Subcutaneous adipose tissue (tissue), 4 donors: Measurements from ENCODE around the gene MVD. TPM values are rescaled to one million over a fixed set of nuclear protein-coding genes. Genes with fewer than 3 reads are reported as not detected.

ENCODE experiments used
- total RNA-seq, 4 donors: library from RNA; depleted of rRNA; stranded (reverse); fragments of >200 nt; gene quantifications; one replicate each; pipeline ENCODE4 v1.1.0, GENCODE V29; 2016
- TF ChIP-seq, protein P1 (sequence below): fragments of 450-650 bp; IDR thresholded peaks from one replicate; pipeline ENCODE4 v1.5.1; 2016; ENCODE audit warnings: low read depth, mild to moderate bottlenecking, control low read depth, antibody characterized with exemption, moderate library complexity

The MVD gene
- total RNA-seq, 4 donors from 2014 or later = 10.1 to 23.4 (median 16.9) TPM

DNA sequence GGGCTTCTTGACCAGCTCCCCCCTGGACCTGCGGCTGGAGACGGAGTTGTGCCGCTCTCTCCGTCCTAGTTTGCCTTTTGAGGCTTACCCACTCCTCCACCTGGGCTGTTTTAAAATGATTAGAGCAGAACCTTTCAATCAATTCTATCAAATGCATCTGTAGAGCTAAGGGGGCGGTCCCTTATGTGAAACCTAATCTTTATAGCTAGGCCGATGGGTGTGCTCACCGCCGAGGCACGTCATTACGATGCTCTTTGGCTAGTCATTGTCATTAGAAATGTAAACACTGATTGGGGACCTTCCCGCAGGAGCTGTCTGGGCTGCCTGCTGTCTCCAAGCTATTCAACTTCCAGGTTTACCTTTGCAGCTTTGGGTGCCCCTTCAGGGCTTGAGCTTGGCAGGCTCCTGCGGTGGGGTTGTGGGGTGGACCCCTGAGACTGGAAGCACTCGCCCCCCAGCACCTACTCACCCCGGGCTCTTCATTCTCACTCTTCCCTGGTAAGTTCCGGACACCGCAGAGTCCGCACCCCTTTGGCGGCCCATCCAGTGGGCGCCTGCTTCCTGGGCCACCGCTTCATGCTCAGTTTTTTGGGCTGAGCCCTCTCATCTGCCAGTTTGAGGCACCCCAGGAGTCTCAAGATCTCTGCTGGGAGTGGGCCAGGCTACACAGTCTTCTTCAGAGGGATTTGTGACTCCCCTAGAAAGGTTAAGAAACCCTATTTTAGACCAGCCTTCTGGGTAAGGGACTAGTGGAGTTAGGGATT lies 45.4 kb downstream of the MVD start:
- TF ChIP-seq, protein P1, sequence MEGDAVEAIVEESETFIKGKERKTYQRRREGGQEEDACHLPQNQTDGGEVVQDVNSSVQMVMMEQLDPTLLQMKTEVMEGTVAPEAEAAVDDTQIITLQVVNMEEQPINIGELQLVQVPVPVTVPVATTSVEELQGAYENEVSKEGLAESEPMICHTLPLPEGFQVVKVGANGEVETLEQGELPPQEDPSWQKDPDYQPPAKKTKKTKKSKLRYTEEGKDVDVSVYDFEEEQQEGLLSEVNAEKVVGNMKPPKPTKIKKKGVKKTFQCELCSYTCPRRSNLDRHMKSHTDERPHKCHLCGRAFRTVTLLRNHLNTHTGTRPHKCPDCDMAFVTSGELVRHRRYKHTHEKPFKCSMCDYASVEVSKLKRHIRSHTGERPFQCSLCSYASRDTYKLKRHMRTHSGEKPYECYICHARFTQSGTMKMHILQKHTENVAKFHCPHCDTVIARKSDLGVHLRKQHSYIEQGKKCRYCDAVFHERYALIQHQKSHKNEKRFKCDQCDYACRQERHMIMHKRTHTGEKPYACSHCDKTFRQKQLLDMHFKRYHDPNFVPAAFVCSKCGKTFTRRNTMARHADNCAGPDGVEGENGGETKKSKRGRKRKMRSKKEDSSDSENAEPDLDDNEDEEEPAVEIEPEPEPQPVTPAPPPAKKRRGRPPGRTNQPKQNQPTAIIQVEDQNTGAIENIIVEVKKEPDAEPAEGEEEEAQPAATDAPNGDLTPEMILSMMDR = no peak

DNA sequence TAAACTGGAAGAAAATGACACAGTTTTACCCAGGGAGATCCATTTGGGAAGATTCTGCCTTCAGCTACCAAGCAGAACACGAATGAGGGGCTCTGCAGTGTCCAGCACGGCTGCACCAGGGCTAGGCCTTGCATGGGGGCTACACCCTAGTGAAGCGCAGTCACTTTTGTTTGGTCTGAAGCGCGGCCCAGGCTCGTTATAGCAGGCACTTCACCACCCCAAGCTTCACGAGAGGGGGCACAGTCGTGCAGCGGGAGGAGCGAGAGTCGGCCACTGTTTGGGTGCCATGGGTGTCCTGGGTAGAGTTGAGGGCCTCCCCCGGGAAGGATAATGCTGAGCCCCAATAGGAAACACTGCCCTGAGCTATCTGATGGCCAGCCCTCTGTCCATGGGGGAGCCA lies 46.2 kb downstream of the MVD start:
- TF ChIP-seq, protein P1 = no peak

DNA sequence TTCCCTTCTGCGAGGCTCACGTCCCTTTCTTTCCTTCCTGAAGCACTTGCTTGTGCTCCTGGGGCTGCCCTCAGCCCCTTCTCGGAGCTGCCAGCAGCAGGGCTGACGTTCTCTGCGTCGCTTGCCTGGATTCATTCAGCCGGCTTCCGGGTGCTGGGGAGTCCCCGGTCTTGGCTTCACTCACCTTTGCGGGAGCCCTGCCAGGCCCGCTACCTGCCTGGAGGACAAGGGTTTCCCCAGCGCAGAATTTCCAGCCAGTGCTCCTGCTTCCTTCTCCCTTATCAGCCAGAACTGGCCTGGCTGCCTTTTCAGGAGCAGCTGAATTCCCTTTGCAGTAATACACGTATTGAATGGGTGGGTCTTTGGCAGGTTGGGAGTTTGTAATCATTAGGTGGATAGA lies 46.6 kb downstream of the MVD start:
- TF ChIP-seq, protein P1 = no peak

DNA sequence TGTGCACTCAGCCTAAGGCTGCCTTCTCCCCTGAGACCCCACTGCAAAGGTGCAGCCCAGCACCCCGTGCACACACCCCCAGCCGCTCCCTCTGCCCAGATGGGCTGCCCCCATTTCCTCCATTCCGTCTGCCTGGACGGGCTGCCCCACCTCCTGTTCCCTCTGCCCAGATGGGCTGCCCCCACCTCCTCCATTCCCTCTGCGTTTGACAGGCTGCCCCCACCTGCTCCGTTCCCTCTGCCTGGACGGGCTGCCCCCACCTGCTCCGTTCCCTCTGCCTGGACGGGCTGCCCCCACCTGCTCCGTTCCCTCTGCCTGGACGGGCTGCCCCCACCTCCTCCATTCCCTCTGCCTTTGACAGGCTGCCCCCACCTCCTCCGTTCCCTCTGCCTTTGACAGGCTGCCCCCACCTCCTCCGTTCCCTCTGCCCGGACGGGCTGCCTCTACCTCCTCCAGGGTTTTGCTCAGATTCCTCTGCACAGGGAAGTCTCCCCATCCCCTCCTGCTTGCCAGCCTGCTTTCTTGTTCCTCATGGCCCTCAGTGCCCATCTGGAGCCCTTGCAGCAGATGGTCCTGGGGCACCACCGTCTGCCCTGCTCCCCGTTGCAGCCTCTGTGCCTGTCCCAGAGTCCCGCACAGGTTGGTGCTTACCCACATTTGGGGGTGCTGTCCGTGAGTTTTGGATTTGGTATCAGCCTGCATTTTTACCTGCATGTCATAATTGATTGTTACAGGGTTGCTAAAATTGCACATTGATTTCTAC lies 47.9 kb downstream of the MVD start:
- TF ChIP-seq, protein P1 = no peak

DNA sequence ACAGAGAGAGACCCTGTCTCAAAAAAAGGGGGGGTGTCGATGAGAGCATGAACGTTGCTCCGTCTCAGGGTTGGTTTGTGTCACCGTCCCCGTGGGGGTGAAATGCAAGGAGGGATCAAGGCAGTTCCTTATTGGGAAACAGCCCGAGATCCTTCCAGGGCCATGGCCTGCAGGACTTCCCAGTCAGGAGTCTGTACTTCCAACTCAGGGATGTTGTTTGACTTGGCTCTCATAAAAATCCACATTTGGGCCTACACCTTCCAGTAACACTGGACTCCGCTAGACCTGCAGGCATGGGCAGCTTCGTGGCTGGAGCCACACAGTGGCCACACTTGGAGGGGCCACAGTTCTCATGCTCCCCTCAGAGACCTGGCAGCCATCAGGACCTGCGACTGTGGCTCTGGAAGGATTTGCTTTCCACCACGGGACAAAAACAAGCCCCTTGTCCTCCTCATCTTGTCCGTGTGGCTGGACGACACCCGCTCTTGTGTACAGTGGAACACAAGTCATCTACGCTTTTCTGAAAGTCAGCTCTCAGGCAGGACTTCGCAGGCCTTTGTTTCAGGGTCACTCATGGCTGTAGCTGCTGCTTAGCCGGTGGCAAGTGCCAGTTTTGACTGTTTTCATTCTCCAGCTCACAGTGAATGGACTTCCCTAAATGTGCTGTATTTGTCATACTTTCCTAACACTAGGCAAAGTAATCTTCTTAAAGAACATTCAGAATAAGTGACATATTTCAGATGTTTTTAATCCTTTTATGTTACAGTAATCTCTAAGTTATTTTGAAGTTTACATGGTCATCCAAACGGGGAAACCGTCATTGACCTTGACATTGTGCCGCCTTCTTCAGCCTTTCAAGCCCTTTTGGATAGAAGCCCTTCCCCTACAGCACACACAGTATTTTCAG lies 48.7 kb downstream of the MVD start:
- TF ChIP-seq, protein P1 = no peak

DNA sequence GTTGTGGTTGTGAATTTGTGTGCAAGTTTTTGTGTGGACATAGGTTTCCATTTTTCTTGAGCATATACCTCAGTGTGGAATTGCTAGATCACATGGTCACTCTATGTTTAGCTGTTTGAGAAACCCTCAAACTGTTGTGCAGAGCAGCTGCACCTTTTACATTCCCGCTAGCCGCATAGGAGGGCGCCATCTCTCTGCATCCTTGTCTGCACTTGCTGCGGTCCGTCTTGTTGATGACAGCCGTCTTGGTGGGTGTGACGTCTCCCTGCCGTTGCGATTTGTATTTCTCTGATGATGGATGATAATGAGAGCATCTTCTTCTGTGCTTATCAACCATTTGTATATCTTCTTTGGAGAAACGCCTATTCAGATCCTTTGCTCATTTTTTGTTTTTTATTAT lies 49.6 kb downstream of the MVD start:
- TF ChIP-seq, protein P1 = no peak
